Measurements from ENCODE around the gene SMOC2. TPM values are rescaled to one million over a fixed set of nuclear protein-coding genes. Genes with fewer than 3 reads are reported as not detected.

SMOC2 gene
- total RNA-seq, 1 experiment from 2014 or later: 0.45 TPM

DNA sequence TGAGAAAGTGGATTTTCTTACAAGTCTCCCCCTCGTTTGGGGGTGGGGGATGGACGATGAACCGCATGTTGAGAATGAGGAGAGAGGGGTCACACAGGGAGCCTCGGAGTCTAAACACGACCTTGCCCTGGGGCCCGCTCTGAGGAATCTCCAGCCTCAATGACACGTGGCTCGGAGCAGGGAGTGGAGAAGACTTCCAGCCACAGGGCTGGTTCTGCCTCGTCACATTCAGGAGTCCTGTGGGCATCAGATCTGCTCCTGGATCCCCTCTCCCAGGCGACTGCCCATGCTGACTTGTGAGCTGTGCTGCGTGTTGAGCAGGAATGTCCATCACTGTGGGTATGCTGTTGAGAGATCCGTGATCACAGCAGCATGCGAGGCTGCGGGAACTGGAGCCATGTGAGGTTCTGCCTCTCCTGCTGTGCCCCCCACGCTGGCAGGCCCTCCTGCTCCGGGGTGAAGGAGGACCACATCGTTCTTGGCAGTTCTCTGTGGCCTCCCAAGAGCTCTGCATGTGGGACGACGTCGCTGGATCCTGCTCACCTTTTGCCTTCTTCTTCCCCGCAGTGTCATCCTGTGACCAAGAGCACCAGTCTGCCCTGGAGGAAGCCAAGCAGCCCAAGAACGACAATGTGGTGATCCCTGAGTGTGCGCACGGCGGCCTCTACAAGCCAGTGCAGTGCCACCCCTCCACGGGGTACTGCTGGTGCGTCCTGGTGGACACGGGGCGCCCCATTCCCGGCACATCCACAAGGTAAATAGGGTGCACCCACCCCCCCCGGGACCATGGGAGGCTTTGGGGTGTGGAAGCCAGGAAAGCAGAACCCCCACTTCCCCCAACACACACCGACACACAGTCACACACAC lies 157.5 kb downstream of the SMOC2 start:
- Histone ChIP-seq H3K36me3 (replicated peaks; ENCODE audit: control insufficient read depth, insufficient read depth, low read length) (no peaks in the 10 kb centered on the region), H3K4me3 (ENCODE audit: insufficient read depth, low read depth, low read length) (no peak overlapping the region), H3K27me3 (ENCODE audit: control insufficient read depth, insufficient read depth, low read length) (no peaks in the 10 kb centered on the region)
- no peak for DNase-seq

- Histone ChIP-seq H3K27me3 (ENCODE audit: control insufficient read depth, insufficient read depth, low read length) (no peaks in the 10 kb centered on the region), H3K36me3 (replicated peaks; ENCODE audit: control insufficient read depth, insufficient read depth, low read length) (no peaks in the 10 kb centered on the region), H3K4me3 (ENCODE audit: insufficient read depth, low read depth, low read length) (no peak overlapping the region)
- DNase-seq: no peak
Measured at GRCh38 chr6:168599118-168599494, 158.1 kb downstream of the SMOC2 start.

- no peak overlapping the region for H3K4me3 ChIP-seq (ENCODE audit: insufficient read depth, low read depth, low read length)
- no peaks in the 10 kb centered on the region for H3K36me3 ChIP-seq (replicated peaks; ENCODE audit: control insufficient read depth, insufficient read depth, low read length)
- DNase-seq: no peak
- H3K27me3 ChIP-seq (ENCODE audit: control insufficient read depth, insufficient read depth, low read length): no peaks in the 10 kb centered on the region
Measured at GRCh38 chr6:168599769-168600330, 158.9 kb downstream of the SMOC2 start.

GRCh38 chr6:168600381-168600780 lies 159.4 kb downstream of the SMOC2 start:
- H3K36me3 ChIP-seq (replicated peaks; ENCODE audit: control insufficient read depth, insufficient read depth, low read length): no peaks in the 10 kb centered on the region
- H3K4me3 ChIP-seq (ENCODE audit: insufficient read depth, low read depth, low read length): no peak overlapping the region
- DNase-seq: no peak
- no peaks in the 10 kb centered on the region for H3K27me3 ChIP-seq (ENCODE audit: control insufficient read depth, insufficient read depth, low read length)

- DNase-seq: no peak
- H3K27me3 ChIP-seq (ENCODE audit: control insufficient read depth, insufficient read depth, low read length): no peaks in the 10 kb centered on the region
- no peaks in the 10 kb centered on the region for H3K36me3 ChIP-seq (replicated peaks; ENCODE audit: control insufficient read depth, insufficient read depth, low read length)
- no peak overlapping the region for H3K4me3 ChIP-seq (ENCODE audit: insufficient read depth, low read depth, low read length)
Measured at GRCh38 chr6:168601111-168601510, 160.1 kb downstream of the SMOC2 start.

DNA sequence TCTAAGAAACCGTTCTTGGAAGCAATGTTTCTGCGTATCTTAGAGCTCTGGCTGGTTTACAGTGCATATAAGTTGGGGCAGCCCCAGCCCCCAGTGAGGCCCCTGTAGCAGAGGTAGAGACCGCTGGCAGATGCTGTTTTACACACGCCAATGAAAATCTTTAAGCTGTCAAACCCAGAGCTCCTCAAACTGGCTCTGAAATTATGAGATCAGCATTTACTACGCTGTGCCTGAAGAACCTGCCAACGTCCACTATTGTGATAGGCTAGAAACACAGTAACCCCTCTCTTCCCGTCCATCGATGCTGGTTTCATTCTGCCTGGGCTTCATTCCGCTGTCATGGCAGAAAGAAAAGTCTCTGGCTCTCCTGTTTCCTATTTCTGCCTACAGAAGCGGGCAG lies 160.6 kb downstream of the SMOC2 start:
- Histone ChIP-seq H3K36me3 (replicated peaks; ENCODE audit: control insufficient read depth, insufficient read depth, low read length) (no peaks in the 10 kb centered on the region), H3K4me3 (ENCODE audit: insufficient read depth, low read depth, low read length) (no peak overlapping the region), H3K27me3 (ENCODE audit: control insufficient read depth, insufficient read depth, low read length) (no peaks in the 10 kb centered on the region)
- DNase-seq: no peak

DNA sequence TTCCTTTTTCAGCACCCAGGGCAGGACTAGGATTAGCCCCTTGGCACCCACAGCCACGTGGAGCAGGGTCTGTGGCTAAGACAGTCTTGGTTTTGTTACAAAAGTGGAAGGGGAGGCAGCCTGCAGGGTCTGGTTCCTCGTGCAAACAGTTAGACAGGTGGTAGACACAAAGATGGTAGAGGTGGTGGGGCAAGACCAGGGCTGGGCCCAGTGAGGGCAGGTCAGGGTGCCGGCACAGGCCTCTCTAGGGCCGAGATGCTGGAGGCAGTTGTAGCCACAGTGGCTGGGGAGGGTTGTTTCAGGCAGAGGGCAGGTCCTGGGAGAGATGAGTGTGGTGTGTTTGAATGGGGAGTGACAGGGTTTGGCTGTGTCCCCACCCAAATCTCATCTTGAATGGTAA lies 161.6 kb downstream of the SMOC2 start:
- DNase-seq: no peak

GRCh38 chr6:168603234-168603633 lies 162.2 kb downstream of the SMOC2 start:
- Histone ChIP-seq H3K36me3 (replicated peaks; ENCODE audit: control insufficient read depth, insufficient read depth, low read length) (no peaks in the 10 kb centered on the region), H3K4me3 (ENCODE audit: insufficient read depth, low read depth, low read length) (no peak overlapping the region), H3K27me3 (ENCODE audit: control insufficient read depth, insufficient read depth, low read length) (no peaks in the 10 kb centered on the region)
- no peak for DNase-seq

More for the DNA sequence above, 161.6 kb downstream of the SMOC2 start:
- Histone ChIP-seq H3K4me3 (ENCODE audit: insufficient read depth, low read depth, low read length) (no peak overlapping the region), H3K36me3 (replicated peaks; ENCODE audit: control insufficient read depth, insufficient read depth, low read length) (no peaks in the 10 kb centered on the region), H3K27me3 (ENCODE audit: control insufficient read depth, insufficient read depth, low read length) (no peaks in the 10 kb centered on the region)

DNA sequence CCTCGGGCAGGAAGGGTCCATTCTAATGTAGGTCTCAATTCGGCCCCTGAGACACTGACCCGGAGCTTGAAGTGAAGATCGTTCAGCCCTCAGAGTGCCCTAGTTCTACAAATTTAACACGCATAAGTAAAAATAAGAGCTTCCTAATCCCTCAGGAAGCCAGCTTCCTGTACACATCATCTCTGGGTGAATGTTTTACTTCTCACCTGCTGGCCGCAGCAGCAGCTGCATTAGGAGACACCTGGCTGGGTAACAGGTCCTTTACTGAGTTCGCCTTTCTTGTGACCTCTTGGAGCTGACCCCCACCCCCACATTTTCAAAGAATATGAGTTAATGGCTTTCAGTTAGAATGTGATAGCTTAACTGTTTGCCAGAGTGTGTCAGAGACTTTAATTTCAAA lies 165.0 kb downstream of the SMOC2 start:
- Histone ChIP-seq H3K4me3 (ENCODE audit: insufficient read depth, low read depth, low read length) (no peak overlapping the region), H3K27me3 (ENCODE audit: control insufficient read depth, insufficient read depth, low read length) (no peaks in the 10 kb centered on the region), H3K36me3 (replicated peaks; ENCODE audit: control insufficient read depth, insufficient read depth, low read length) (no peaks in the 10 kb centered on the region)
- DNase-seq: no peak

DNA sequence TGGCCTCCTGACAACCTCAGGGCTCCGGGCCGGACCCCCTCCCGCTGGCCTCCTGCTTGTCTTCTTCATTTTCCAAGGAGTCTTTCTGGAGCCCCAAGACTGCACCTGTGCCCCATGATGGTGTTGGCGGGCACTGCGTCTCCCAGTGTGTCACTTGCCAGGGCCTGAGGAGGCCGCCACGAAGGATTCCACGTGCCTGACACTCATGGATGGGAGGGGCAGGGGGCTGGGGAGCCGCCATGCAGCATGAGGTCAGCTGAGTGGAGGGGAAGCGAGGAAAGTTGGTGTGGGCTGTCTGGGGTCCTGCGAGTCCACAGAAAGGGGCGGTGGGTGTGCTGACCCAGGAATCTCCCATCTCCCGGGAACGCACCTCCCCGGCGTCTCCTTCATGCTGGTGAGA lies 165.7 kb downstream of the SMOC2 start:
- H3K36me3 ChIP-seq (replicated peaks; ENCODE audit: control insufficient read depth, insufficient read depth, low read length): no peaks in the 10 kb centered on the region
- H3K27me3 ChIP-seq (ENCODE audit: control insufficient read depth, insufficient read depth, low read length): no peaks in the 10 kb centered on the region
- H3K4me3 ChIP-seq (ENCODE audit: insufficient read depth, low read depth, low read length): no peak overlapping the region
- no peak for DNase-seq

- Histone ChIP-seq H3K27me3 (ENCODE audit: control insufficient read depth, insufficient read depth, low read length) (no peaks in the 10 kb centered on the region), H3K4me3 (ENCODE audit: insufficient read depth, low read depth, low read length) (no peak overlapping the region), H3K36me3 (replicated peaks; ENCODE audit: control insufficient read depth, insufficient read depth, low read length) (no peaks in the 10 kb centered on the region)
- DNase-seq: peak; percentile 69
Measured at GRCh38 chr6:168607272-168608112, 166.5 kb downstream of the SMOC2 start.

- H3K27me3 ChIP-seq (ENCODE audit: control insufficient read depth, insufficient read depth, low read length): no peaks in the 10 kb centered on the region
Measured at GRCh38 chr6:168608113-168608400, 167.1 kb downstream of the SMOC2 start.

DNA sequence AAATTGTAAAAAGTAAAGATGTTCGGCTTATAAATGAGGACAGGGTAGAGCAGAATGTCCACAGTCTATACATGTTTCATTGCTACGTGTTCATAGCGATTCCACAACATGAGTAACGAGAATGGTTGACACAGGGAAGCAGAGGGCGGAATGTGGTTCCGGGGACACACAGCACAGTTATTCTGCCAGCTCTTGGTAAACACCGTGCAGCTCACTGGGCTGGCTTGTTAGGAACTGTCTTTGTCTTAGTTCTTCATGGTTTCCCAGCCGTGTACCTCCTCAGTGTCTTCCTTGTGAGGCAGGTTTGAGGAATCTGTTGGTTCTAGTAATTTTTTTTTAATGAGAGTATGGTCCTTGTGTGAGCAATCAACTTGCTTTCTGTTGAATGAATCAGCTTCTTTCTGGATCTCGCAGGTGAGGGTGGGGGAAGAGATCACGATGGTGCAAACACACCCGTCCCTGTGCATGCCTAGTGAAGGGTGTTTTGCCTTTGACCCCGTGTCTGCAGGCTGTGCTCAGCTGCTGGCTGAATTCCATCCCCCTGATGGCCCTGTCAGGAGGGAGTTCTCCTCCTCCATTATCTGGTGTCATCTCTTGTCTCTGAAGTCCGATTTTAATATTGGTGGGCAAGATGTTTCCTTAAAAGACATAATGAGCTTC lies 168.2 kb downstream of the SMOC2 start:
- Histone ChIP-seq H3K27me3 (ENCODE audit: control insufficient read depth, insufficient read depth, low read length) (no peaks in the 10 kb centered on the region), H3K36me3 (replicated peaks; ENCODE audit: control insufficient read depth, insufficient read depth, low read length) (no peaks in the 10 kb centered on the region), H3K4me3 (ENCODE audit: insufficient read depth, low read depth, low read length) (no peak overlapping the region)
- no peak for DNase-seq

More at GRCh38 chr6:168608113-168608400, 167.1 kb downstream of the SMOC2 start:
- Histone ChIP-seq H3K36me3 (replicated peaks; ENCODE audit: control insufficient read depth, insufficient read depth, low read length) (no peaks in the 10 kb centered on the region), H3K4me3 (ENCODE audit: insufficient read depth, low read depth, low read length) (no peak overlapping the region)
- no peak for DNase-seq

GRCh38 chr6:168609914-168610490 lies 169.0 kb downstream of the SMOC2 start:
- no peaks in the 10 kb centered on the region for H3K36me3 ChIP-seq (replicated peaks; ENCODE audit: control insufficient read depth, insufficient read depth, low read length)
- no peak for DNase-seq
- H3K27me3 ChIP-seq (ENCODE audit: control insufficient read depth, insufficient read depth, low read length): no peaks in the 10 kb centered on the region
- H3K4me3 ChIP-seq (ENCODE audit: insufficient read depth, low read depth, low read length): no peak overlapping the region

All from H7 (cell line).